Limb (tissue), 2 donors: Measurements from ENCODE around the gene PBLD.

Source experiments
- DNase-seq, 2 donors: peaks; one replicate each; pipeline ENCODE4 v3.0.0-alpha.2; 2016; ENCODE audit errors: extremely low spot score in 2 of 2

The PBLD gene

DNA sequence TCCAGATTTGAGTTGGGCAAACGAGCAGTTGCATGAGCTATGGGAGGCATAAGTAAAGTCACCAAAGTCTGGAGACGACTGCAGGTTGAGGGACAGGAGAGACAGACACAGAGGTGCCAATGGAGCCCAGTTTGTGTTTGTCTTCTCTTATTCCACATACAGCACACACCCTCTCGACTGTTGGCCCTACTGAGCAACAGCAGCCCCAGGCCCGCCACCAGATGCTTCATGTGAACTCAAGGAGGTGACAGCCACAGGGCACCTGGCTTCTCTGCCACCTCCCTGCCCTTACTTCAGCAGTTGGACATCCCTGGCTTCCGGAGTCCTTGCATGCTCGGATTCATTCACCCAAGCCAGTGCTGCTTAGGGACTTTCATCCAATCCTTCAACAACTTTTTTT lies 94.4 kb downstream of the PBLD start:
- no peak for DNase-seq

DNA sequence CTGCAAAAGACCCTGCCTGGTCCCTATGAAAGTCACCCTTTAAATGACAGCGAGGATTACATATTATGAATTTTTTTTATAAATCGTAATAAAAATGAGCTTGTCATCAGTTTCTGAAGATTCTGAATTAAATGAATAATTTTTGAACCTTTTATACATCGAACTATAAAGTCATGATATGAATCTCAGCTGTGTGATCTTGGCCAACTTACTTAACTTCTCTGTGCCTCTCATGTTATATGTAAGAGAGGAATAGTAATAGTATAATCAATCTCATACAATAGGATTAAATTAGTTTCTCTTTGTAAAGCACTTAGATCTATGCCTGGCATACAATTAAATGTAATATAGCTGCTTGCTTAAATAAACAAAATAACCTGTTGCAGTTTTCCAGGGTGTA lies 95.6 kb downstream of the PBLD start:
- DNase-seq: no peak

DNA sequence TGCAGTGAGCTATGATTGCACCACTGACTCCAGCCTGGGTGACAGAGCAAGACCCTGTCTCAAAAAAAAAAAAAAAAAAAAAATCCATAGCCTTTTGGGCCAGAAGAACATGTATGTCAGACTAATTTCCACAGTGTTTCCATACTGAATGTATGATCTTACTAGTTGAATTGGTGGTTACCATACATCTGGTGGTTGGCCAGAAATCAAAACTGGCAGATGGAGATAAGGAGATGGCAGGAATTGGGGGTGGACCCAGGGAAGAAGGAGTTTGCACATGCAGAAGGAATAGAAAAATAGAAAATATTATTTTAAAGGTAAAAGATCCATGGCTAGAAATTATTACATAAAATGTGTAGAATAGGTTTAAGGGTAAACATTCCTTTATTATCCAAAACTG lies 97.1 kb downstream of the PBLD start:
- no peak for DNase-seq

DNA sequence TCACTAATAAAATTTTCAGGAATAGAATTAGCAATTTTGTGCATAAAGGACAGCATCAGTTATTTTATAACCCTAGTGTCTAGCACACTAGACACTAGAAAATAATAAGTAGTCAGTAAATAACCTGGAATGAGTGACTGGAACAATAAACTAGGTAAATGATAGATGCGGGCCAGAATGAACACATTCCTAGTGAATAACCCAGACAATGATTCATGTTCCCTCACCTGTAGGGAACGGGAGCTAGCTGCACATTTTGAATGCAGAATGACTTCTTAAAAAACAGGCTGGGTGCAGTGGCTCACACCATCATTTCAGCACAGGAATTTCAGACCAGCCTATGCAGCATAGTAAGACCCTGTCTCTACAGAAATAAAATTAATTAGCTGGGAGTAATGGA lies 97.6 kb downstream of the PBLD start:
- DNase-seq: no peak

DNA sequence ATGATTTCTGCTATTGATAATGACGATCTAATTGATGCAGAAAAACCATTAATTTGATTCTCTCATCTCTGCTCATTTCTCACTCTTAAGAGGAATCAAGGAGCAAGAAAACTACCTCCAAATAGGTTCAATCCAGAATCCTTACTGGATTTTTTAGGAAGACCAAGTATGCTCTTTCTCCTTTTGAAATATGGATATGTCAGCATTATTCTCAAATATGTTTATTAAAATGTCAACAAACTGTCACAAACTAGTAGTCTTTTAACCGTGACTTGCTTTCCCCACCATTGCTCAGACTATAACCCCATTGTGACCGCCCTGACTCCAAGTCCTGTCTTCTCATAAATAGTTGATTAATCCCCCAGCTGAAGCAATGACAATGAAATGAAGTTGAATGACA lies 99.7 kb downstream of the PBLD start:
- DNase-seq: no peak
